ENCODE measurements around the gene TUBGCP6. TPM values are rescaled to one million over a fixed set of nuclear protein-coding genes. Genes with fewer than 3 reads are reported as not detected.

TUBGCP6 gene
- total and polyA plus RNA-seq, 8 donors, result 37.8 to 112 (median 50.2) TPM

- Histone ChIP-seq H3K4me3 (no peak overlapping the region), H3K36me3 (peaks cover 11 to 24% (median 17%) of the 10 kb centered on the region in 4 donors), H3K27ac (peak overlapping the region in 1 of 5 donors; percentile 27), H3K4me1 (peaks cover 46 to 81% (median 79%) of the 10 kb centered on the region in 4 donors), H3K9me3 (no peaks in the 10 kb centered on the region), H3K27me3 (no peaks in the 10 kb centered on the region)
- no peak for DNase-seq
- WGBS, 5 donors, result 80 to 89% (median 85%) methylated on average over 14 to 29 of the region's 29 CpGs
- TF ChIP-seq POLR2A (IDR thresholded peaks at IDR 0.05), result no peak
- no peak for TF ChIP-seq POLR2AphosphoS5 (IDR thresholded peaks at IDR 0.05)
- TF ChIP-seq CTCF (IDR thresholded peaks at IDR 0.05), result no peak
- no peak for TF ChIP-seq EP300 (IDR thresholded peaks at IDR 0.05)
- intact Hi-C loops (cut with DNase I; ENCODE audit: low total_unique reads), result no loop called here
Observed at GRCh38 chr22:50248196-50249081, 3.6 kb upstream of the TUBGCP6 start.

- H3K27ac ChIP-seq, result peak overlapping the region in 3 of 5 donors; percentile 27 to 49 (median 29)
- H3K27me3 ChIP-seq, result no peaks in the 10 kb centered on the region
- H3K9me3 ChIP-seq, result no peaks in the 10 kb centered on the region
- peaks cover 53 to 88% (median 86%) of the 10 kb centered on the region in 4 donors for H3K4me1 ChIP-seq
- no peak overlapping the region for H3K4me3 ChIP-seq
- 20 to 38% (median 29%) methylated on average over 9 to 16 of the region's 16 CpGs; no CpG with 5 or more reads in 1 of the 5 donors for WGBS, 5 donors
- H3K36me3 ChIP-seq, result peaks cover 11 to 24% (median 17%) of the 10 kb centered on the region in 4 donors
- peak; percentile 78 to 91 for DNase-seq
- no peak for TF ChIP-seq CTCF (IDR thresholded peaks at IDR 0.05)
- peak in 1 of 3 donors; percentile 44 for TF ChIP-seq POLR2AphosphoS5 (IDR thresholded peaks at IDR 0.05)
- intact Hi-C loops (cut with DNase I; ENCODE audit: low total_unique reads), result no loop called here
Observed at GRCh38 chr22:50247748-50248147, 2.9 kb upstream of the TUBGCP6 start.

GRCh38 chr22:50246242-50247175, 1.7 kb upstream of the TUBGCP6 start:
- intact Hi-C loops (cut with DNase I; ENCODE audit: low total_unique reads), result no loop called here
- no peak for DNase-seq
- H3K9me3 ChIP-seq, result no peaks in the 10 kb centered on the region

More at GRCh38 chr22:50246242-50247175, 1.7 kb upstream of the TUBGCP6 start:
- Histone ChIP-seq H3K27ac (peak overlapping the region in 2 of 5 donors; percentile 93 to 97), H3K4me1 (peaks cover 59 to 91% (median 90%) of the 10 kb centered on the region in 4 donors), H3K36me3 (peaks cover 11 to 24% (median 17%) of the 10 kb centered on the region in 4 donors), H3K4me3 (peak overlapping the region in 2 of 4 donors; percentile 96 to 97), H3K27me3 (no peaks in the 10 kb centered on the region)
- WGBS, 5 donors, result 80 to 83% (median 82%) methylated on average over 16 to 20 of the region's 20 CpGs
- TF ChIP-seq EP300 (IDR thresholded peaks at IDR 0.05), result no peak
- no peak for TF ChIP-seq POLR2A (IDR thresholded peaks at IDR 0.05)
- TF ChIP-seq CTCF (IDR thresholded peaks at IDR 0.05), result no peak
- TF ChIP-seq POLR2AphosphoS5 (IDR thresholded peaks at IDR 0.05), result no peak

All from stomach (tissue), 9 donors.